K562 (cell line): Measurements from ENCODE around the gene HDGFL2. TPM values are rescaled to one million over a fixed set of nuclear protein-coding genes. Genes with fewer than 3 reads are reported as not detected.

Source experiments
- CBFA2T3 ChIP-seq: fragments of 450-650 bp; IDR thresholded peaks from 2 replicates; pipeline ENCODE4 v1.6.1; 2017
- HDGF ChIP-seq: fragments of 450-650 bp; IDR thresholded peaks from 2 replicates; pipeline ENCODE4 v1.6.1; 2016
- KDM1A ChIP-seq, 2 experiments: fragments of 450-650 bp; IDR thresholded peaks; 2 replicates each; pipeline ENCODE4 v1.6.1; 2016; ENCODE audit warnings: mild to moderate bottlenecking in 2 of 2
- MED1 ChIP-seq: sonication (generic); formaldehyde crosslinking; IDR thresholded peaks from 2 replicates; pipeline ENCODE4 v1.8.1; 2023; ENCODE audit warnings: missing genetic modification reagents, borderline replicate concordance
- NR2C1 ChIP-seq, 2 experiments: fragments of 450-650 bp; IDR thresholded peaks; 2 replicates each; pipeline ENCODE4 v1.6.1; 2017; ENCODE audit warnings: mild to moderate bottlenecking in 2 of 2, antibody characterized with exemption in 1 of 2, inconsistent platforms in 1 of 2, missing compliant biosample characterization in 1 of 2, missing genetic modification characterization in 1 of 2
- PHF20 ChIP-seq: fragments of 450-650 bp; IDR thresholded peaks from 2 replicates; pipeline ENCODE4 v1.6.1; 2018; ENCODE audit not compliant: partially characterized antibody
- STAG1 ChIP-seq: sonication (generic); formaldehyde crosslinking; IDR thresholded peaks from 2 replicates; pipeline ENCODE4 v1.5.0; 2020; ENCODE audit warnings: missing genetic modification reagents, borderline replicate concordance
- SUPT5H ChIP-seq: fragments of 450-650 bp; IDR thresholded peaks from 2 replicates; pipeline ENCODE4 v1.6.1; 2016
- TSC22D4 ChIP-seq: fragments of 450-650 bp; IDR thresholded peaks from 2 replicates; pipeline ENCODE4 v1.6.1; 2016; ENCODE audit warnings: missing genetic modification characterization, missing biosample characterization, control low read depth
- ZNF274 ChIP-seq: IDR thresholded peaks from 2 replicates; pipeline ENCODE4 v1.6.1; 2011; ENCODE audit warnings: low read depth, mild to moderate bottlenecking, low read length, moderate library complexity, borderline replicate concordance
- polyA plus RNA-seq, 8 experiments: library from polyadenylated mRNA; depleted of rRNA in 4 of 8; stranded (reverse) in 5 of 8; unstranded in 3 of 8; fragments of >200 nt; fragmentation: Nextera tagmentation in 2 of 8; fragmentation: Illumina TruSeq in 1 of 8; extraction: Ambion mirVana in 2 of 8; extraction: Trizol in 1 of 8; gene quantifications; 2 replicates each; pipeline versions ENCODE4 v1.2.1 to v1.2.3, GENCODE V29; 2011 to 2014; ENCODE audit warnings: inconsistent platforms in 1 of 8, missing spikeins in 1 of 8
- total RNA-seq, 7 experiments: library from RNA; depleted of rRNA in 6 of 7; stranded (reverse); fragments of >200 nt in 6 of 7; fragmentation: Illumina TruSeq in 2 of 7; extraction: Trizol in 2 of 7; gene quantifications; 2 replicates each; pipeline versions ENCODE4 v1.2.1 to v1.2.3, GENCODE V29; 2011 to 2021; ENCODE audit warnings: low replicate concordance in 1 of 7
- TF ChIP-seq, protein P1 (sequence below): fragments of 250-450 bp; sonication (Bioruptor Pico); IDR thresholded peaks from 2 replicates; pipeline ENCODE4 v1.8.0; 2022; ENCODE audit warnings: inconsistent platforms, mild to moderate bottlenecking, moderate library complexity, borderline replicate concordance
- TF ChIP-seq, protein P2 (sequence below): sonication (generic); formaldehyde crosslinking; IDR thresholded peaks from 2 replicates; pipeline ENCODE4 v1.8.0; 2022; ENCODE audit warnings: mild to moderate bottlenecking, missing genetic modification reagents, borderline replicate concordance
- TF ChIP-seq, protein P3 (sequence below): sonication (generic); formaldehyde crosslinking; IDR thresholded peaks from 2 replicates; pipeline ENCODE4 v1.9.0; 2022; ENCODE audit warnings: mild to moderate bottlenecking, missing genetic modification reagents

HDGFL2 gene
- total and polyA plus RNA-seq, 9 of the 15 experiments (the other 6 are each of a cell fraction or from before 2014, with no cell fraction given) = 0.13 to 61.7 (median 16.0) TPM

DNA sequence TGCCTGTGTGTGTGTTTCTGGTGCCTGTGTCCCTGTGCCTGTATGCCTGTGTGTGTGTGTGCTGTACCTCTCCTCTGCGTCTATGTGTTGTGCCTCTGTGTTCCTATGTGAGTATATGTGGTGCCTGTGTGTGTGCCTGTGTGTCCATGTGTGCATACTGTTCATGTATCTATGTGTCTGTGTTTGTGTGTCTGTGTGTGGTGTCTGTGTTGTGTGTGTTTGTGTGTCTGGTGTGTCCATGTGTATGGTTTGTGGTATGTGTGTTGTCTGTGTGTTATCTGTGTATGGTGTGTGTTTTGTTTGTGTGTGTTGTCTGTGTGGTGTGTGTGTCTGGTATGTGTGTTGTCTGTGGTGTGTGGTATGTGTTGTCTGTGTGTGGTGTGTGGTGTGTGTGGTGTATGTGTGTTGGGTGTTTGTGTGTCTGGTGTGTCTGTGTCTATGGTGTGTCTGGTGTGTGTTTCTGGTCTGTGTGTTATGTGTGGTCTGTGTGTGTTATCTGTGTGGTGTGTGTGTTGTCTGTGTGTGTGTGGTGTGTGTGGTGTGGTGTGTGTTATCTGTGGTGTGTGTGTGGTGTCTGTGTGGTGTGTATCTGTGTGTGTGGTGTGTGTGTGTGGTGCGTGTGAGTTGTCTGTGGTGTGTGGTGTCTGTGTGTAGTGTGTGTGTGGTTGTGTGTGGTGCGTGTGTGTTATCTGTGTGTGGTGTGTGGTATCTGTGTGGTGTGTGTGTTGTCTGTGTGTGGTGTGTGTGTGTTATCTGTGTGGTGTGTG lies 20.4 kb downstream of the HDGFL2 start (continued):
- TF ChIP-seq, protein P1, sequence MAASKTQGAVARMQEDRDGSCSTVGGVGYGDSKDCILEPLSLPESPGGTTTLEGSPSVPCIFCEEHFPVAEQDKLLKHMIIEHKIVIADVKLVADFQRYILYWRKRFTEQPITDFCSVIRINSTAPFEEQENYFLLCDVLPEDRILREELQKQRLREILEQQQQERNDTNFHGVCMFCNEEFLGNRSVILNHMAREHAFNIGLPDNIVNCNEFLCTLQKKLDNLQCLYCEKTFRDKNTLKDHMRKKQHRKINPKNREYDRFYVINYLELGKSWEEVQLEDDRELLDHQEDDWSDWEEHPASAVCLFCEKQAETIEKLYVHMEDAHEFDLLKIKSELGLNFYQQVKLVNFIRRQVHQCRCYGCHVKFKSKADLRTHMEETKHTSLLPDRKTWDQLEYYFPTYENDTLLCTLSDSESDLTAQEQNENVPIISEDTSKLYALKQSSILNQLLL (CRISPR knock-in tag) = no peak
- peak; percentile 8 for TF ChIP-seq PHF20
- peak; percentile 48 for TF ChIP-seq SUPT5H
- TF ChIP-seq TSC22D4 (tag) = peak; percentile 18; the same call in 1 of the 2 replicates
- TF ChIP-seq STAG1 (CRISPR knock-in tag) = no peak
- TF ChIP-seq MED1 = 0 out of 2 replicates have a peak, but pooled peaks have one; percentile 14
- TF ChIP-seq CBFA2T3 = peak; percentile 12; the same call in 1 of the 2 replicates
- TF ChIP-seq, protein P2, sequence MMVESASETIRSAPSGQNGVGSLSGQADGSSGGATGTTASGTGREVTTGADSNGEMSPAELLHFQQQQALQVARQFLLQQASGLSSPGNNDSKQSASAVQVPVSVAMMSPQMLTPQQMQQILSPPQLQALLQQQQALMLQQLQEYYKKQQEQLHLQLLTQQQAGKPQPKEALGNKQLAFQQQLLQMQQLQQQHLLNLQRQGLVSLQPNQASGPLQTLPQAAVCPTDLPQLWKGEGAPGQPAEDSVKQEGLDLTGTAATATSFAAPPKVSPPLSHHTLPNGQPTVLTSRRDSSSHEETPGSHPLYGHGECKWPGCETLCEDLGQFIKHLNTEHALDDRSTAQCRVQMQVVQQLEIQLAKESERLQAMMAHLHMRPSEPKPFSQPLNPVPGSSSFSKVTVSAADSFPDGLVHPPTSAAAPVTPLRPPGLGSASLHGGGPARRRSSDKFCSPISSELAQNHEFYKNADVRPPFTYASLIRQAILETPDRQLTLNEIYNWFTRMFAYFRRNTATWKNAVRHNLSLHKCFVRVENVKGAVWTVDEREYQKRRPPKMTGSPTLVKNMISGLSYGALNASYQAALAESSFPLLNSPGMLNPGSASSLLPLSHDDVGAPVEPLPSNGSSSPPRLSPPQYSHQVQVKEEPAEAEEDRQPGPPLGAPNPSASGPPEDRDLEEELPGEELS (CRISPR knock-in tag) = 0 out of 2 replicates have a peak, but pooled peaks have one; percentile 72
- 0 out of 2 replicates have a peak, but pooled peaks have one; percentile 7 for TF ChIP-seq NR2C1 (IDR thresholded peaks at IDR 0.05)
- TF ChIP-seq NR2C1 (tag; IDR thresholded peaks at IDR 0.05) = no peak
- TF ChIP-seq HDGF = peak; percentile 70
- TF ChIP-seq ZNF274 = no peak
- TF ChIP-seq, protein P3, sequence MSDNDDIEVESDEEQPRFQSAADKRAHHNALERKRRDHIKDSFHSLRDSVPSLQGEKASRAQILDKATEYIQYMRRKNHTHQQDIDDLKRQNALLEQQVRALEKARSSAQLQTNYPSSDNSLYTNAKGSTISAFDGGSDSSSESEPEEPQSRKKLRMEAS = 0 out of 2 replicates have a peak, but pooled peaks have one; percentile 18
- 0 out of 4 replicates have a peak, but pooled peaks of 1 of the 2 experiments have one; percentile 24 for TF ChIP-seq KDM1A (IDR thresholded peaks at IDR 0.05)
